HG03280 (cell line): ENCODE measurements around the gene ADGRA1.
"Not testable (repeated sequence)": the region's sequence is repeated elsewhere in the genome, so short reads cannot be mapped to it uniquely, and the experiment has no call there.

ENCODE experiments used
- ATAC-seq: cut with Tn5 transposase; IDR thresholded peaks from one replicate; pipeline ENCODE4 v1.9.1; 2021; ENCODE audit warnings: mild to moderate bottlenecking, moderate library complexity; ENCODE audit not compliant: unreplicated experiment

The ADGRA1 gene

DNA sequence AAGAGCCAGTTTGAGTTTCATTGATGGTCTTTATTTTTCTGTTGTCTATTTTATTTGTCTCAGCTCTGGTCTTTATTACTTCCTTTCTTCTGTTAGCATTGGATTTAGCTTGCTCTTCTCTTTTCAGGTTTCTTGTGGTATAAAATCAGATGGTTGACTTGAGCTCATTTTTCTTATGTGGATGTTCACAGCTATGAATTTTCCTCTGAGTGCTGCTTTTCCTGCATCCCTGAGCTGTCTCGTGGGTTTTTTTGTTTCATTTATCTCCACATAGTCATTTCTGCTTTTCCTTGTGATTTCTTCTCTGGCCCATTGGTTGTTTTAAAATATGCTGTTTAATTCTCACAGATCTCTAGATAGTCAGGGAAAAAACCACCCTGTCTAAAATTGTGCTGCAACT, 19.7 kb downstream of the ADGRA1 start:
- ATAC-seq: no peak

DNA sequence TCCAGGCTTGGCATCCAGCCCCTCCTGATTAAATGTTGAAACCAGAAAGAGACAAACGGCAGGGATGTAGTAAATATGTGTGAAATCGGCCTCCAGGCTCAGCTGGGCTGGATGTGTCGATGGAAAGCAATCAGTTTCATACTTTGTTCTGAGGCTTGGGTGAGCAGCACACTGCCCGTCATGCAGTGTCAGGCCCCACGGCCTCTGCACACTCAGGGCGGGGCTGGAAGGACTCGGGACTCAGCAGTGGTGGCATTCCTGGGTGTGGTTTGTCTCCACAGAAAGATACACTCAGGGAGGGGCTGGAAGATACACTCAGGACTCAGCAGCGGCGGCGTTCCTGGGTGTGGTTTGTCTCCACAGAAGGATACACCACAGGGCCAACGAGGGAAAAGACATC, 22.0 kb downstream of the ADGRA1 start:
- no peak for ATAC-seq

DNA sequence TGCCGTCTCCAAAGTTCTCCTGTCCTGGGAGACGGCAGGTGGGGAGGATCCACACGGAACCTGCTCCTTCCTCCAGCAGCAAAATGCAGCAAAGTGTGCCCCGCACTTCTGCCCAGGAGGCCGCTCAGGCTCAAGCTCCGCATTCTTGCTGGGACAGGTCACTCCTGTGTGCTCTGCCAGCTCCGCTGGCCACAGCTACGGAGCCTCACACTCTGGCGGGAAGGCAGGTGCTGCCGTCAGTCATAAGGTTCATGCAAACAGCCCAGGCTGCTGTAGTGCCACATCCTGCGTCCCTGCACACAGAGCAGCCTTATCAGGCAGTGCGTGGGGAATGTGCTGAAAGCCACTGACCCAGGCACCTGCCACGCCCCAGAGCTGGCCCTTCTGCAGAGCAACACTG, 22.4 kb downstream of the ADGRA1 start:
- ATAC-seq: no peak

DNA sequence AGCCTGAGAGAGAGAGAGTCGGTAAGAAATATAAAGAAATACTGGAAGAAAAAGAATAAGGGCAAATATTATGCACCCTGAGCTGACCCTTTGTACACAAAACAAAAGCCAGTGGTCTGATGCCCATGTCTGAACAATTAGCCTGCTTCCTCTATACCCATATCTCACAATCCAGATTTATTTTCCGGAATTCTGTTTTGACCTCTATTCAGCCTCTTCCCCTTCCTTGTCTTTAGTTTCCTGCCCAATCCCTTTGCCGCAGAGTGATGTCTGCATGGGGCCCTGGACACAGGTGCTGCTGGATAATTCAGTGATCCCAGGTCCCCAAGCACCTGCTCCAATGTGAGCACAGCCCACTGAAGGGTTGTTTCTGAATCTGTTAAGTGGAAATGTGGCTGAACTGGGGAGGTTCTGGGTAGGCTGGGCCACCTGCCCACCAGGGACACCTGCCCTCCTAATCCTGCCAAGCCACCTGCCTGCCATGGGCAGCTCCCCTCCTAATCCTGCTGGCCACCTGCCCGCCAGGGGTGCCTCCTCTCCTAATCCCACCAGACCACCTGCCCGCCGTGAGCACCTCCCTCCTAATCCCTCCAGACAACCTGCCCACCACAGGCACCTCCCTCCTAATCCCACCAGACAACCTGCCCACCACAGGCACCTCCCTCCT, 23.0 kb downstream of the ADGRA1 start:
- no peak for ATAC-seq

DNA sequence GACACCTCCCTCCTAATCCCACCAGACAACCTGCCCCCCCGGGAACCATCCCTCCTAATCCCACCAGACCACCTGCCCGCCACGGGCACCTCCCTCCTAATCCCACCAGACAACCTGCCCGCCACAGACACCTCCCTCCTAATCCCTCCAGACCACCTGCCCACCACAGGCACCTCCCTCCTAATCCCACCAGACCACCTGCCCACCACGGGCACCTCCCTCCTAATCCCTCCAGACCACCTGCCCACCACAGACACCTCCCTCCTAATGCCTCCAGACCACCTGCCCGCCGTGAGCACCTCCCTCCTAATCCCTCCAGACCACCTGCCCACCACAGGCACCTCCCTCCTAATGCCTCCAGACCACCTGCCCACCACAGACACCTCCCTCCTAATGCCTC, 23.9 kb downstream of the ADGRA1 start:
- ATAC-seq: not testable (repeated sequence)

DNA sequence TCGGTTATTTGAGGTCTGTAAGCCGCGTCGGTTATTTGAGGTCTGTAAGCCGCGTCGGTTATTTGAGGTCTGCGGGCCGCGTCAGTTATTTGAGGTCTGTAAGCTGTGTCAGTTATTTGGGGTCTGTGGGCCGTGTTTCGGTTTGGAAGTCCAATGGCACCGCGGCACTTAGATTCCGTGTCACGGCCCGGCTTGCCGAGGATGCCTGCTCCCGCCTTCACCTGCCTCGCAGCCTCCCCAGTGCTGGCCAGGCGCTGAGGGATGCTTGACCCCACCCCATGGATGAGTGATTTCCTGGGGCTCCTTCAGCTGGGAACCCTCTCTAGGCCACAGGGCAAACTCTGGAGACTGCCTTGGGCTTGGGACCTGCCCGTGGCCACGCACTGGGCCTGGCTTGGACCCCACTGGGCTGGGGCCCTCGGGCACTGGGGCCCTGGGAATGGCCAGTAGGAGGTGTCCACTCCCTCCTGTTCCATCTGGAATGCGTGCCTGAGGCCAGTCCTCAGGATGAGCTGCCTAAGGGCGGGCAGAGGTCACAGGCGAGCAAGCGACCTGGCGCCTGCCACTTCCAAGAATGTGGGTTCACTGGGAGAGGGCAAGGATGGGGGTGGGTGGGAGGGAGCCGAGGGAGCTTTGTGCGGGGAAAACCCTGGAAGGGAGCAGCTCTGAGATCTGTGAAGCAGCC, 25.6 kb downstream of the ADGRA1 start:
- ATAC-seq: no peak

DNA sequence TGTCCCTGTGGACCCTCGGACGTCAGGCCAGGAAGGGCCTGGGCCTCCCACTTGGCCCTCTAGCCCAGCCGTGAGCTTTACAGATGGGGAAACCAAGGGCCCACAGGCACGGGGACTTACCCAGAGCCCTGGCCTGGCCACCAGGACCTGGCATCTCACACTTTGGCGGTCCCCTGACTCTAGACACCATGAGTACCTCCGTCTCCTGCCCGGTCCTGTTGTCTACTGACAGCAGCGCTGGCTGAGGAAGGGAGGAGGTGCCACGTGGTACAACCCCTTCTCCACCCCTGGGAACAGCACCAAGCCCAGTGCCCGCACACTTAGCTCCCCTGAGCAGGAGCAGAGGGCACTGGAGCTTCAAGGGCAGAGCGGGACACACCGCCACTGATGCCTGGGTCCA, 26.1 kb downstream of the ADGRA1 start:
- ATAC-seq: no peak

DNA sequence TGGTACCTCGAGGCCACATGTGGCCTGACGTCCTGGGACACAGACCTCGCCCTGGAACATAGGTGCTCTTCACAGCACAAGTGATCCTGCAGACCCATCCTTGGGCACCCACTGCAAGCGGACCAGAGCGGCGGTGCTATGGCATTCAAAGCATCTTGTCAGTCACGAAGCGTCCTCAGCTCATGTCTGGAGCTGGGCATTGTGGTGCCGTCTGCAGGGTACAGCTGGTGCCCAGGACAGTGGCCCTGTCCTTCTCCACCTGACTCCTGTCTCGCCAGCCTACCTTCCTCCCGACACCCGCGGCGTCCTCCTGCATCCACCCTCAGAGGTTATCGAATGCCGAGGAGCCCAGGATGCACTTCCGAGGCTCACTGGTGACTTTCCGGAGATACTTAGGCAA, 26.5 kb downstream of the ADGRA1 start:
- no peak for ATAC-seq

DNA sequence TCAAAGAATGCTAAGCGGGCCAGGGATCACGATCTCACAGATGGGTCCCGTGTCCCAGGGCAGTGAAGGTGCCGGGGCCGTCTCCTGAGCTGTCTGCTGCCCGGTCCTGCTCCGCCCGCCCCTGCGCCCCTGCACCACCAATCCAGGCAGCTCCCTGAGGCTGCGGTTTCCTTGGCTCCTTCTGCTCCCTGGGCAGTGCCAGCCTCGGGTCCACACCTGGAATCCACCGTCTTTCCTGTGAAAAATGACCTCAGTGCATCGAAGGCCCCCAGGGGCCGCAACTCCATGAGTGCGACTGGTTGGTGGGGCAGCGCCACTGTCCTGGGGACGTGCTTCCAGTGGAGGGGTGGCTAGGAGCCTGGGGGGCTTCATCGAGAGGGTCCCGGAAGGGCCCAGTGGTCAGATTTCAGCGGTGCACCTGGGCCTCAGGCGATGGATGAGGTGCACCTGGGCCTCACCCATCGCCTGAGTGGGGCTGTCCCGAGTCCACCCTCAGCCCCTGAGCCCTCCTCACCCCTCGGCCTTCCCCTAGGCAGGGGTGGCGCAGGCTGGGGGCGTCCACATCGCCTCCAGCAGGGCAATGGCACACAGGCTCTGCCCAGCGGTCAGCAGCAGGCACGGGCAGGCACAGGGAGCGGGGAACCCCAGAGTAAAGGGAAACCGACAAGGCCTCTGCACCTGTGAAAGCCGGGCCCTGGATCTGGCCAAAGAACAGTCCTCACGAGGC, 27.2 kb downstream of the ADGRA1 start:
- no peak for ATAC-seq

DNA sequence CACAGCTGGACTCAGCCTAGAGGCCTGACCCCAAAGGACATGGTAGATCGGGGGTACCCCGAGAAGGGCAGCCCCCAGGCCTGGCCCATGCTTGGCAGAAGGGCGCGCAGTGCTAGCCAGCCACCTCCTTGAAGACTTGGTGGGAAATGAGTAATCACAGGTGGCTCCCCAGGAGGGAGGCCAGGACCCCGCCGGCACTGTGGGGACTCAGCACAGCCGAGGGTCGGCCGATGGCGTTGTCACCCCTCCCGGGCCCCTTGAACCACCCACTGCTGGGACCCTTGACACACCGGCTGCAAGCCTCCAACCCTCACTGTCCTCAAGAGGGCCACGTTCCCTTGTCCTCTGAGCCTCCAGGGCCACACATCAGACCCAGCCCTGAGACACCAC, 27.7 kb downstream of the ADGRA1 start:
- ATAC-seq: no peak

DNA sequence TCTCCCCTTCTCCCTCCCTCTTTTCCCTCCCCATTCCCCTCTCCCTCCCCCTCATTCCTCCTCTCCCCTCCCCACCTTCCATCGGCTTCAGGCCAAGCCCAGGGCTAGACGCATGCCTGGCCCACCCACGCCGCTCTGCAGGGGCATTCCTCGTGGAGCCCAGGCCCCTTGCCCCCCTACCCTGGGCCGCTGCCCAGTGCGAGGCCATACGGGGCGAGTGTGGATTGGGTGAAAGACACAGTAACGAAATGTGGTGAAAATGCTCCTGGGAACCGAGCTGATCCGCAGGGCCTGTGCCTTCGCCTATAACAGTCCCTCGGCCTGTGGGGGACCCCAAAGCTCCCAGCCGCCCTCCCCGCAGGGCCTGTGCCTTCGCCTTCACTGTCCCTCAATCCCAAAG, 28.3 kb downstream of the ADGRA1 start:
- no peak for ATAC-seq

DNA sequence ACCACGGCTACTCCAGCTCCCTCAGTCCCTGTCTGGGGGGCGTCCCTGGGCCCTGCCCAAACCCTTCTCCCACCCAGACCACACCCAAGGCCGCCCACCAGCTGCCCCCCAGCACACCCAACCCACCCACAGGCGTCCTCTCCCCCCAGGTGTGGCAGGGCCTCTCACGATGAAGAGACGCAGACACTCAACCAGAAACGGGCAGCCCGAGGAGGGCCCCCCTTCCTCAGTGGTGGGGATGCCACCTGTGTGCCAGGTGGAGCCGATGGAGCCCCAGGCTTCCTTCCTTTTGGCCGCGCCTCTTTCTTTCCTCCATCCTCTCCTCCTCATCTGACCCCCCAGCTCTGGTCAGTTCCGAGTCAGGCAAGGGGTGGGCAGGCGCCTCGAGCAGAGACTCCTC, 28.7 kb downstream of the ADGRA1 start:
- ATAC-seq: no peak

DNA sequence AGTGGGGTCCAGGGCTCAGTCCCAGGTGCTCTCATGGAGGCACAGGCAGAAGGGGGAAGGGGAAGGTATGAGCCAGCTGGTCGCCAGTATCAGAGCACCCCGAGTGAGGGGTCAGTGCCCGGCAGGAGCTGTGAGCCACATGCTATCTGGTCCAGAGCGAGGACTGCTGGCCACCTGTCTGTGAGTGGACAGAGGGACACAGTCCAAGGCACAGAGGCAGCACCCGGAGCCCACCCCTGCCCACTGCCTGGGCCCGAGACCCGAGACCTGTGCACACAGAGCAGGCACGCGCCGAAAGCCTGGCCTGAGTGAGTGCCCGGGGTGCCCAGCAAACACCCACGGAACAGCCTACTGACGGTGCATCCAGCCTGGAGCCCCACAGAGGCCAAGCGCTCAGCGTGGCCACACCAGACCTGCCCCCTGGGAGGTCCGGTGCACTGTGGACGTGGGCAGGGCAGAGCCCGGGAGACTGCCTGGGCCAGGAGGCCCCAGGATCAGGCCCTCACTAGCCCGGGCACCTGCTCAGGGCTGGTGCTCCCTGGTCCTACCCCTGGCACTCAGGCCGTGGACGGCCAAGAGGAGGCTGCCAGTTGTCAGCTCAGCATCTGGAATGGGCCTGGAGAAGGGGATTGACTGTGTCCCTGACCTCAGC, 29.4 kb downstream of the ADGRA1 start:
- no peak for ATAC-seq

DNA sequence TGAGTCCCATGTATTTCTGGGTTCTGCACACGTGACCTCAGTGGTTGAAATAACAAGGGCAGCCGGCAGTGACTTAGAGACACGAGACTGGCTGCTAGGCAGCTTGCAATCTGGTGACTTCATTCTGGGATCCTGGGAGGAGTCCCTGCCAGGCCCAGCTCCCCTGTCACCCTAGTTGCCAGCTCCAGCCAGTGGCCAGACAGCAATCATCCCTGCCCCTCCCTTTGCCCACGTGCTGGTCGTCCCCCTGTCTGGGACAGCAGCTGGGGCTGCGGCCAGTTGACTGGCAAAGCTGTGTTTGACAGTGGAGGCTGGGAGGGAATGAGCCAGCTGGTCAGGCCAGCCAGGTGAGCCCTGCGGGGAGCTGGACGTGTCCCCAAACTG, 30.0 kb downstream of the ADGRA1 start:
- no peak for ATAC-seq

DNA sequence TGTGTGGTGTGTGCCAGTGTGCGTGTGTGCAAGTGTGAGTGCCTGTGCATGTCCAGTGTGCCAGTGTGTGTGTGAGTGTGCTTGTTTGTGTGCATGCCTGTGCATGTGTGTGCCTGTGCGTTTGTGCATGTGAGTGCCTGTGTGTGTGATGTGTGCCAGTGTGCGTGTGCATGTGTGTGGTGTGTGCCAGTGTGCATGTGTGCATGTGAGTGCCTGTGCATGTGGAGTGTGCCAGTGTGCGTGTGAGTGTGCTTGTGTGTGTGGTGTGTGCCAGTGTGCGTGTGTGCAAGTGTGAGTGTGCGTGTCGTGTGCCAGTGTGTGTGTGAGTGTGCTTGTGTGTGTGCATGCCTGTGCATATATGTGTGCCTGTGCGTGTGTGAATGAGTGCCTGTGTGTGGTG, 33.8 kb downstream of the ADGRA1 start:
- no peak for ATAC-seq

DNA sequence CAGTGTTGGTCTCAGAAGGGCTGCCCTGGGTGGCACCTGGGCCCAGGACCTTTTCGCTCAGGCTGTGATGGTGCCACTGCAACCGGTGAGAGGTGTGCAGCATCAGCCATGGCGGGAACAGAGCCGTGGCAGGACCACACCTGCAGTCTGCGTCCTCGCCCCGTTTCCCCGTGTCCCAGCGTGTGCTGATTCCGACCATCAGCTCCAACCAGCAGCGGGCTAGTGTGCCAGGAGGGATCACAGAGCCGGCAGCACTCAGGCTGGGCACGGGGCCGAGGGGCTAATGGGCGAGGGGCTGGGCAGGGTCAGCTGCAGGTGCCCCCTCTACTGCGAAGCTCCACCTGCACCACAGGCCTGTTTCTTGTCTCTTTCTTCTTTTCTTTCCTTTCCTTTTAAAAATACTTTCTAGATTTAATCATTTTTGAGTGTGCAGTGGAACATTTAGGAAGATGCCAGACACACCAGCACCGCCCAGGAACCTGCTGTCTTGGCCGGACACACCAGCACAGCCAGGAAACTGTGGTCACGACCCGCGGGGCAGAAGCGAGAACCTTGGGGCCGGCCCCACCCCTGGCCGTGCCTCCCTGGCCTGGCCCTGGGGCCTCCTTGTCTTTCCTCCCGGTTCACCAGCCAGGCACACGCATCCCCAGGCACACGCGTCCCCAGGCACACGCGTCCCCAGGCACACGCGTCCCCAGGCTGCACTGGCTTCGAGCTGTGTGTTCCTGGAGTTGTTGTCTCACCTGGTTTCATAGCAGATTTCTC, 34.6 kb downstream of the ADGRA1 start:
- ATAC-seq: no peak

DNA sequence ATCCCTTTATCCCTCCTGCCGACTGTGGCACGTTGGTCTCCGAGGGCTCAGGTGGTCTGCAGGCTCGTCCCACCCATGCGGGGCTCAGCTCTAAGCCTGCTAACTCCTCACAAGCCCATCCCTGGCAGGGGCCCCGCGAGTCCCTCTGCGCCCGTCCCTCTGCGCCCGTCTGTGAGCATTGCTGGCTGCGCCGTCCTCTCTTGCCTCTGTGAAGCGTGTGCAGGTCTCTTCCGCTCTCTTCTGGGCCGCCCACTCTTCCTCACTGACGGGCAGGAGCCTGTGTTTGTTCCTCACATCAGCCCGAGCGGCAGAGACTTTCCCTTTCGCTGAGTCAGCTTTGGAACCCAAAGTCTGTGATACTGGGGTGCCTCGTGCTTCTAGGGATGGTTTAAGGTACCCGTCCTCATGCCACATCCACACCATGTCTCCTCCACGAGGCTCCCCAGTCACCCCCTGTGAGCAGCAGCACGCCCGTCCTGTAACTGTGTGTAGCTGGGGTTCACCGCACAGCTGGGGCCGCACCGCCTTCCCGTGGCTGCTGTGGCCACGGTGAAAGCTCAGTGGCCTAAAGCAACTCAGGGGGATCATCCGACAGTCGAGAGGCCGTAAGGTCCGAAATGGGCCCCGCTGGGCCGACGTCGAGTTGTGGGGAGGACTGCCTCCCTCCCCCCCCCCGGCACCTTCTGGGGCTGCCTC, 35.5 kb downstream of the ADGRA1 start:
- no peak for ATAC-seq

DNA sequence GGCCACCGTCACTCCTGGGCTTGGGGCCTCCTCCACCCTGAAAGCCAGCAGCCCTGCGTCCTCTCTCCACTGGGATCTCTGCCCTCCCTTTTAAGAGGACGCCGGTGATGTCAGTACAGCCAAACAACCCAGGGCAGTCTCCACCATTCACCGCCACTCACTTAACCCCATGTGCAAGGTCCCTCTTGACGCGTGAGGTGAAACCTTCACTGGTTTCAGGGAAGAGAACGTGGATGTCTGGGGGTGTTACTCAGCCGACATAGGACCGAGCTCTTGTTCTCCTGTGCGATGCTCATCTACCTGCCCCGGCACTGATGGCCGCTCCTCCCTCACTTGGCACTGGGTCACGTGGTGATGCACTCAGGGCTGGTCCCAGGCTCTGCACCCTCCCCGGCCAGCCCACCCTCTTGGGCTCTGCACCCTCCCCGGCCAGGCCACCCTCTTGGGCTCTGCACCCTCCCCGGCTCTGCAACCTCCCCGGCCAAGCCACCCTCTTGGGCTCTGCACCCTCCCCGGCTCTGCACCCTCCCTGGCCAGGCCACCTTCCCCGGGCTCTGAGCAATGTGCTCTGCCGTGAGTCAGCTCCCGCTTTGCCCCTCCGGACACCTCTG, 36.1 kb downstream of the ADGRA1 start:
- ATAC-seq: no peak

DNA sequence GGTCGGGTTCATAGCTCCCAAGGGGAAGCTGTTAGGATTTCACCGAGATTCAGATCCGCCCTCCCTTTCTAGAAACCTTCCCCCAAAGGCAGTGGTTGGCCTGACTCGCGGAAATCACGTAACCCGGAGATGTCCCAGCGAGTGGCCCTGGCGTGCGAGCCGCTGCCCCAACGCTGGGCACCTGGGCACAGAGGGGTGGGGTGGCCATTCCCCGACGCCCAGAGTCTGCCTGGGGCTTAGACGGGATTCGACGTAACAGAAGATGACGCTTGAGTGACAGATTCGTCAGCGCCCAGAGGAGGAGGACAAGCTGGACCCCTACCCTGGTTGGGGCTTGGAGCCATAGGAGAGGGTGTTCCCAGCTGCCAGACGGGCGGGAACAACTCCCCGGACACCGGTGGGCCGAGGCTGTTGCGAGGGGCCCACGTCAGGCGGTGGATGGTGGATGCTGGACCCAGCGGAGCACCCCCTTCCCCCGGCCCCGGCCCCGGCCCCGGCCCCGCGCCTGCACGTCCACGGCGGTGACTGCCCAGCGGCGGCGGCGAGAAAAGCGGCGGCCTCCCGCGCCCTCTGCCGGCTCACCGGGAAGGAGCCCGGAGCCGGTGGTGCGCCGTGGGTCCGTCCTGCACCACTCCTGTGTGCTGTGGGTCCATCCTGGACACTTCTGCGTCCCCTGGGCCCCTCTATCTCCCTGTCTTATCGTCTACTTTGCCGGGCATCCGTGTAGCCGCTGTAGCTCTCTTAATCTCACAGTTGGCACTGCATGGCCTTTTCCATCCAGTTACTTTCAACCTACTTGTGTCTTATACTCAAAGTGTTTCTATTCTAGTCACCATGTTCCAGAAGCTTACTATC, 36.9 kb downstream of the ADGRA1 start:
- no peak for ATAC-seq
